BLaER1 (cell line): Measurements from ENCODE around the gene RTN4R.

Experiments used
- H3K27ac ChIP-seq: shearing (Covaris generic); formaldehyde crosslinking; 2 replicates; pipeline ENCODE4 v1.8.1; 2022
- H3K27me3 ChIP-seq: shearing (Covaris generic); formaldehyde crosslinking; 2 replicates; pipeline ENCODE4 v1.8.1; 2022
- H3K36me3 ChIP-seq: shearing (Covaris generic); formaldehyde crosslinking; 2 replicates; pipeline ENCODE4 v1.8.1; 2022
- H3K4me1 ChIP-seq: shearing (Covaris generic); formaldehyde crosslinking; 2 replicates; pipeline ENCODE4 v1.8.1; 2022
- H3K4me2 ChIP-seq: shearing (Covaris generic); formaldehyde crosslinking; 2 replicates; pipeline ENCODE4 v1.8.1; 2022
- H3K4me3 ChIP-seq: shearing (Covaris generic); formaldehyde crosslinking; 2 replicates; pipeline ENCODE4 v1.8.1; 2022
- H3K9ac ChIP-seq: shearing (Covaris generic); formaldehyde crosslinking; 2 replicates; pipeline ENCODE4 v1.8.1; 2022
- H3K9me3 ChIP-seq: shearing (Covaris generic); formaldehyde crosslinking; 2 replicates; pipeline ENCODE4 v1.8.1; 2022
- H4K20me1 ChIP-seq: shearing (Covaris generic); formaldehyde crosslinking; 2 replicates; pipeline ENCODE4 v1.8.1; 2022
- Cebpa-rat ChIP-seq: shearing (Covaris generic); IDR thresholded peaks from 2 replicates; pipeline ENCODE4 v1.8.1; 2022

Gene RTN4R

DNA sequence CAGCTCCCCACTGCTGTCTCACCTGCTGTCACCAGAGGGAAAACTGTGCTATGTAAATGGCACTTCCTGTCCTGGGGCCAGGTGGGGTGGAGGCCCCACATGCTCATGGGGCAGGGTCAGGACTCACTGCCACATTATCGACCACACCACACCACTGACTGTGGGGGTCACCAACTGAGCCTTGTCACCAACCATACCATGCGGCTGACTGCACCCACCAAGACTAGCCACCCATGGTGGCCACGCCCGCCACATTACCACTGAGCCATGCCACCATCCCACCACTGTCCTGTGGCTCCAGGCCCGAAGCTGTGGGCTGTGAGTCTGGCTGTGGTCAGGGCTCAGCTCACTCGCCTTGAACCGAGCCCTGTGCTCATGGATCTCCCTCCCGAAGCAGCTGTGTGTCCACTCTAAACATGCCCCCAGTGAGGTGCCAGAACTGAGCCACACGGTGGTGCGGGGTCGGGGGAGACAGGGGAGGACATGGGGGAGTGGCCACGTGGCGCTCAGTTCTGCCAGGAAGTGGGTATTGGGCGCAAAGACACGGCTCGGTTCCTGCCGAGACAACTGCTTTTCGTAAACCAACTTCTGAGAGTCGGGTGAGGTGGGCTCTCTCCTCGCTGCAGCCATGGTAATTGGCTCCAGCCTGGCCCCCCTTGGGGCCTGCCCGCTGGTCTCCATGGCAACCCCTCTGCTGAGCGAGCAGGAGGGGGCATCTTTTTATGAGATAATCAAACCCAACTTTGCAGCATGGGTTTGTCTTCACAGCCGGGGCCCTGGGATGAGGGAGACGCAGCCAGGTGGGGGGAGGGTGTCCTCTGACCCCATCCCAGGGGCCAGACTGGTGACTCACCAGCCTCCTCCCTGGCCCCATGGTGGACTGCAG is 23.2 kb downstream of the RTN4R start:
- Histone ChIP-seq H3K4me1 (peaks cover 100% of the 10 kb centered on the region), H3K9me3 (no peaks in the 10 kb centered on the region), H3K36me3 (peaks cover 25% of the 10 kb centered on the region), H3K27me3 (no peaks in the 10 kb centered on the region), H4K20me1 (peaks cover 51% of the 10 kb centered on the region), H3K9ac (peak overlapping the region; percentile 68), H3K27ac (peak overlapping the region; percentile 89), H3K4me3 (peak overlapping the region; percentile 57), H3K4me2 (peak overlapping the region; percentile 94)
- TF ChIP-seq Cebpa-rat, result no peak

- no peaks in the 10 kb centered on the region for H3K27me3 ChIP-seq
- TF ChIP-seq Cebpa-rat, result no peak
- peaks cover 44% of the 10 kb centered on the region for H4K20me1 ChIP-seq
- H3K4me2 ChIP-seq, result peak overlapping the region; percentile 94
- H3K9me3 ChIP-seq, result no peaks in the 10 kb centered on the region
- H3K36me3 ChIP-seq, result peaks cover 25% of the 10 kb centered on the region
- H3K4me3 ChIP-seq, result peak overlapping the region; percentile 57
- peaks cover 100% of the 10 kb centered on the region for H3K4me1 ChIP-seq
- peak overlapping the region; percentile 89 for H3K27ac ChIP-seq
- peak overlapping the region; percentile 68 for H3K9ac ChIP-seq
Observed at GRCh38 chr22:20244250-20244648, 23.9 kb downstream of the RTN4R start.

GRCh38 chr22:20243537-20244249 is 24.4 kb downstream of the RTN4R start:
- Histone ChIP-seq H4K20me1 (peaks cover 38% of the 10 kb centered on the region), H3K9me3 (no peaks in the 10 kb centered on the region), H3K27me3 (no peaks in the 10 kb centered on the region), H3K36me3 (peaks cover 25% of the 10 kb centered on the region), H3K9ac (peak overlapping the region; percentile 79), H3K4me2 (peak overlapping the region; percentile 94), H3K27ac (peak overlapping the region; percentile 89), H3K4me3 (peak overlapping the region; percentile 57), H3K4me1 (peaks cover 100% of the 10 kb centered on the region)
- no peak for TF ChIP-seq Cebpa-rat

DNA sequence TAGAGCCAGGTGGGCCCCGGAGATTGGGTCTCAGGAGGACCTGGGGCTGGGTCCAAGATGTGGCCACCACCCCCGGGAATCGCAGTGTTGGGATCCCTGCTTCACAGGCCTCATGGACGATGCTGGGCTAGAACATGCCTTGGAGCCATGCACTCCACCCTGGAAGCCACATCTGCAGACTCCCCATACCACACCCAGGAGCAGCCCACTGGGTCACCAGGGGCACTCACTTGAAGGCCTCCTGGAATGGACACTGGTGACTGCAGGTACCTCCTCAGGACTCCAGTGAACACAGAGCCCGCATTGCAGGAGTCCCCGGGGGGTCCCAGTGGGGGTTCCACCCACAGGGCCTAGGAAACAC is 25.0 kb downstream of the RTN4R start:
- H3K4me1 ChIP-seq, result peaks cover 100% of the 10 kb centered on the region
- H3K27ac ChIP-seq, result peak overlapping the region; percentile 89
- peaks cover 25% of the 10 kb centered on the region for H3K36me3 ChIP-seq
- H3K4me3 ChIP-seq, result peak overlapping the region; percentile 57
- H3K9me3 ChIP-seq, result no peaks in the 10 kb centered on the region
- peaks cover 33% of the 10 kb centered on the region for H4K20me1 ChIP-seq
- TF ChIP-seq Cebpa-rat, result no peak
- no peaks in the 10 kb centered on the region for H3K27me3 ChIP-seq
- H3K4me2 ChIP-seq, result peak overlapping the region; percentile 94
- peak overlapping the region; percentile 79 for H3K9ac ChIP-seq

DNA sequence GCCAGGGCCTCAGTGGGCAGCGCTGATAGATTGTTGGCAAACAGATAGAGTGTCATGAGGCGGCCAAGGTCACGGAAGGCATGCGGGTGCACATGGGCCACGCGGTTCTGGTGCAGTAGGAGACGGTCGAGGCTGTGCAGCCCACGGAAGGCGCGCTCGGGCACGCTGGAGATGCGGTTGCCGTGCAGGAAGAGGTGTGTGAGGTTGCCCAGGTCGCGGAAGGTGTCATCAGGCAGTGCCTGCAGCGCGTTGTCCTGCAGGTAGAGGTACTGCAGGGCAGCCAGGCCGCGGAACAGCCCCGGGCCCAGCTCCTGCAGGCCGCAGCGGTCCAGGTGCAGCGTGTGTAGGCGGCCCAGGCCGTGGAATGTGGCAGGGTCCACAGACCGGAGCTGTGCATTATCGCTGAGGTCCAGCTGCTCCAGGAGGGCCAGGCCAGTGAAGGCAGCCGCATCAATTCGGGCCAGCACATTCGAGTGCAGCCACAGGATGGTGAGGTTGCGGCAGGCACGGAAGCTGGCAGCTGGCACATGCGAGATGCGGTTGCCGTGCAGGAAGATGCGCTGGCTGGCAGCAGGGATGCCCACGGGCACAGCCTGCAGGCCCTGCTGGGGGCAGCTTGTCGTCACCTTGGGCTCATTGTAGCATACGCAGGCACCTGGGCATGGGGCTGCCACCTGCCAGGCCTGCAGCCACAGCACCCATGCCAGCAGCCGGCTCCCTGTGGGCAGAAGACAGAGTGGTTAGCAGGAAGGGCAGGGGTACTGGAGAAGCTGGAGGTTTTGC is 25.5 kb downstream of the RTN4R start:
- Histone ChIP-seq H3K36me3 (peaks cover 25% of the 10 kb centered on the region), H3K4me2 (peak overlapping the region; percentile 94), H3K27me3 (no peaks in the 10 kb centered on the region), H3K9ac (peak overlapping the region; percentile 79), H3K4me1 (peaks cover 100% of the 10 kb centered on the region), H4K20me1 (peaks cover 27% of the 10 kb centered on the region), H3K27ac (peak overlapping the region; percentile 89), H3K4me3 (peak overlapping the region; percentile 57), H3K9me3 (no peaks in the 10 kb centered on the region)
- no peak for TF ChIP-seq Cebpa-rat

GRCh38 chr22:20241579-20242392 is 26.3 kb downstream of the RTN4R start:
- TF ChIP-seq Cebpa-rat, result no peak
- Histone ChIP-seq H3K4me3 (peak overlapping the region; percentile 34; the same call in 1 of the 2 replicates), H3K9ac (peak overlapping the region; percentile 79; the same call in 1 of the 2 replicates), H4K20me1 (peaks cover 20% of the 10 kb centered on the region; the same call in 1 of the 2 replicates), H3K27ac (peak overlapping the region; percentile 89), H3K27me3 (no peaks in the 10 kb centered on the region), H3K4me2 (peak overlapping the region; percentile 94), H3K9me3 (no peaks in the 10 kb centered on the region), H3K36me3 (peaks cover 25% of the 10 kb centered on the region), H3K4me1 (peaks cover 100% of the 10 kb centered on the region)

GRCh38 chr22:20240900-20241299 is 27.2 kb downstream of the RTN4R start:
- peaks cover 25% of the 10 kb centered on the region for H3K36me3 ChIP-seq
- peak overlapping the region; percentile 94 for H3K4me2 ChIP-seq
- H3K27ac ChIP-seq, result peak overlapping the region; percentile 89
- TF ChIP-seq Cebpa-rat, result no peak
- no peaks in the 10 kb centered on the region for H3K27me3 ChIP-seq
- no peaks in the 10 kb centered on the region for H3K9me3 ChIP-seq
- no peak overlapping the region; the same call in 1 of the 2 replicates for H3K4me3 ChIP-seq
- peak overlapping the region; percentile 79 for H3K9ac ChIP-seq
- peaks cover 100% of the 10 kb centered on the region for H3K4me1 ChIP-seq
- peaks cover 12% of the 10 kb centered on the region; the same call in 1 of the 2 replicates for H4K20me1 ChIP-seq

- Histone ChIP-seq H4K20me1 (peaks cover 7% of the 10 kb centered on the region; the same call in 1 of the 2 replicates), H3K9ac (peak overlapping the region; percentile 79), H3K4me3 (peak overlapping the region; percentile 62), H3K9me3 (no peaks in the 10 kb centered on the region), H3K4me1 (peaks cover 100% of the 10 kb centered on the region), H3K27me3 (no peaks in the 10 kb centered on the region), H3K4me2 (peak overlapping the region; percentile 94), H3K27ac (peak overlapping the region; percentile 89), H3K36me3 (peaks cover 25% of the 10 kb centered on the region)
- TF ChIP-seq Cebpa-rat, result no peak
Observed at GRCh38 chr22:20240447-20240764, 27.7 kb downstream of the RTN4R start.
